Left hindlimb (tissue), 1 donor: ENCODE data around the gene RASSF5.

Experiments used
- DNase-seq: peaks from one replicate; pipeline ENCODE4 v3.0.0-alpha.2; 2018

Gene RASSF5

GRCh38 chr1:206507284-206508129, at the start of gene RASSF5:
Gene RASSF5 (plus strand): TSS chr1:206507531. CDS start chr1:206507603, 72 bp downstream.
- peak; percentile 83 for DNase-seq

- peak; percentile 2 for DNase-seq
Measured at GRCh38 chr1:206459703-206460102, 47.6 kb upstream of the RASSF5 start.

- no peak for DNase-seq
Measured at GRCh38 chr1:206460836-206461426, 46.4 kb upstream of the RASSF5 start.

- DNase-seq: peak; percentile 74
Measured at GRCh38 chr1:206461602-206462455, 45.5 kb upstream of the RASSF5 start.

GRCh38 chr1:206463137-206463536, 44.2 kb upstream of the RASSF5 start:
- DNase-seq: no peak

GRCh38 chr1:206463911-206464310, 43.4 kb upstream of the RASSF5 start:
- no peak for DNase-seq

GRCh38 chr1:206464456-206464964, 42.8 kb upstream of the RASSF5 start:
- DNase-seq: no peak

- no peak for DNase-seq
Measured at GRCh38 chr1:206465951-206466350, 41.4 kb upstream of the RASSF5 start.

GRCh38 chr1:206466840-206467649, 40.3 kb upstream of the RASSF5 start:
- no peak for DNase-seq

GRCh38 chr1:206467915-206468314, 39.4 kb upstream of the RASSF5 start:
- peak; percentile 66 for DNase-seq

GRCh38 chr1:206468571-206468970, 38.8 kb upstream of the RASSF5 start:
- DNase-seq: no peak

- DNase-seq: no peak
Measured at GRCh38 chr1:206469411-206469932, 37.9 kb upstream of the RASSF5 start.

GRCh38 chr1:206469933-206470691, 37.2 kb upstream of the RASSF5 start, which contains the start of gene IKBKE:
Gene IKBKE (plus strand): TSS chr1:206470476. CDS start chr1:206473228, 2,752 bp downstream.
- peak; percentile 65 for DNase-seq

- peak; percentile 60 for DNase-seq
Measured at GRCh38 chr1:206470692-206471414, 36.5 kb upstream of the RASSF5 start.

- DNase-seq: no peak
Measured at GRCh38 chr1:206471415-206471801, 35.9 kb upstream of the RASSF5 start.

GRCh38 chr1:206472024-206472423, 35.3 kb upstream of the RASSF5 start:
- DNase-seq: no peak

GRCh38 chr1:206472454-206472853, 34.9 kb upstream of the RASSF5 start:
- peak; percentile 69 for DNase-seq

- no peak for DNase-seq
Measured at GRCh38 chr1:206472886-206473285, 34.4 kb upstream of the RASSF5 start.

- no peak for DNase-seq
Measured at GRCh38 chr1:206476058-206476457, 31.3 kb upstream of the RASSF5 start.

GRCh38 chr1:206476591-206476990, 30.7 kb upstream of the RASSF5 start:
- DNase-seq: no peak
